HG02981 (cell line): ENCODE results near the gene LIMS1.
"Not testable (repeated sequence)": the region's sequence is repeated elsewhere in the genome, so short reads cannot be mapped to it uniquely, and the experiment has no call there.

Source experiments
- ATAC-seq: cut with Tn5 transposase; IDR thresholded peaks from one replicate; pipeline ENCODE4 v1.9.1; 2021; ENCODE audit warnings: mild to moderate bottlenecking, moderate library complexity; ENCODE audit not compliant: unreplicated experiment

The LIMS1 gene

DNA sequence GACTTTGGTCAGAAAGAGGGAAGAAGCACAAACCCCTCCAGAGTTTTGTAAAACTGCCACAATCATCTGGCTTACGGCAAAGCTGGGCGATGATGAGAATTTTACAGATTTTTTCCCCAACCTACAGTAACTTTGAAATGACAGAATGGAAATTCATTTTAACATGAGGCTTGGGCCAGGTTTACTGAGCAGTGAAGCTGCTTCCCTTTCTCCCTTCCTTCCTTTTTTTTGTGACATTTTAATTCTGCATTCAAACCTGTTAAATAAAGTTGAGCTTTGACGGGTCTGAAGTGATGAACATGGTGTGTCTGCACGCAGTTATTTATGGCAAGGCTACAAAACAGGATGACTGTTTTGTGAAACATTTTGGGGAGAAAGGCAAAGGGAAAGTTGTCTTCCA, 123.2 kb downstream of the LIMS1 start:
- ATAC-seq: not testable (repeated sequence)

DNA sequence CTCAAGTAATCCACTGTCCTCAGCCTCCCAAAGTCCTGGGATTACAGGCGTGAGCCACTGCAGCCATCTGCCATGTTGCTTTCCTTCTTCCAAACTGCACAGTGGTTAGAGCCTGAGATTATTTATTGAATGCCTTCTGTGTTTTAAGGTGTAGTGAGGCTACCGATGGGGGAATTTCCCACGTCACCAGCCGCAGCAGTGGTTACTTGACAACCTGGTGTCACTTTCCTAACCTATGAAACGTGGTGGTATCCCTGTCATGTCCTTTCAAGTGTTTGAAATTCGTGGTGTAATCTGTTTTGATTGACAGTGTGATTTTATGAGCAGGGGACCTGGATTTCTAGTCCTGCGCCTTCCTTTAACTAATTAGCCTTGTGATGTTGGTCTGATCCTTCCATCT, 124.3 kb downstream of the LIMS1 start:
- ATAC-seq: not testable (repeated sequence)

DNA sequence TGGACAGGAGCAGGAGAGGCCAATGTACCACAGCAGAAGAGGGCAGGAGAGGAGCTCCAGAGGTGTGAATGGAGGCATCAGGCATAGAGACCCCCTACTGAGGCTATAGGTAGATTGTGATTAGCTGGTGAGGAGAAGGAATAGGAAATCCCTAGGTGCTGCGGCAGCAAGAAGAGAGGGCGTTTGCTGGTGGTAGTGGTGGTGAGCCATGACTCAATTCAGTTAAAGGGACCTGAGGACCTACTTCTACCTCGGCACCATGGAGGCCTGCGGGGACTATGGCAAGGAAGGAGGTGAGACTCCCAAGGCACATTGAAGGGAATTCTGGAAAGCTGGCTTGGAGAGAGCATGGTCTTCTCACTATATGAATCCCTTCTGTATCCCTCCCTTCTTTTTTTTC, 127.2 kb downstream of the LIMS1 start:
- ATAC-seq: not testable (repeated sequence)

DNA sequence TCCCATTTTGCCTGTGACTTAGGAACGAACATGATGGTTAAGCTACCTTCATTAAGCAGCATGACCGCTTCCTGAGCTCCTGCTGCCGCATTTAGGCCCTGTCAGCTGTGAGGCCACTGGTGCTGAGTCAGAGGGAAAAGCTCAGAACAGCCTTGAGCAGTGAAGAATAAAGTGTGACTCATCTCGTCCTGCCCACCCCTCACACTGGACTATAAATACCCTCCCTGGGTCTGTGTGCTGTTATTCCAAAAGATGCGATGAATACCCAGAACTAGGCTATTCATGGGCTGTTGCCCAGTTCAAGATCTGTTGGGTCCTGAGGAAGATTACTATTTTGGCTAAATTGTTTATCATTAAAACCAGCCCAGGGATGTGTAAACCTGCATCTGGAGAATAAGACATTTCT, 127.9 kb downstream of the LIMS1 start:
- ATAC-seq: peak; percentile 96

DNA sequence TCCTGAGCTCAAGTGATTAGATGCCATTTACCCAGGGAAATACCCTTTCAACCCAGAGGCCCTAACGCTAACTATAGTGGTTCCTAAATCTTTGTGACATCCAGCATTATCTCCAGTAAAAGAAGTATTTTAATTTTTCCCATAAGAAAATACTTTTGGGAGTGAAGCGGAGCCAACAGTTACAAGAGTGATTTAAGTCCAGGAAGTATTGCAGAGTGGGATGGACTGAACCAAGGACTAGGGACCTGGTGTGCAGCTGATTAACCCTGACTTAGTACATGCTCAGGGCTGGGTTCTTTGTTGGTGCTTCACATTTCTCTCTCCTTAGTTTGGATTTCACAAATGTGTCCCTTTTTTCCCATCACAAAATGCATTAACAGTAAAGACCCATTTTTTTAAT, 129.1 kb downstream of the LIMS1 start:
- not testable (repeated sequence) for ATAC-seq

DNA sequence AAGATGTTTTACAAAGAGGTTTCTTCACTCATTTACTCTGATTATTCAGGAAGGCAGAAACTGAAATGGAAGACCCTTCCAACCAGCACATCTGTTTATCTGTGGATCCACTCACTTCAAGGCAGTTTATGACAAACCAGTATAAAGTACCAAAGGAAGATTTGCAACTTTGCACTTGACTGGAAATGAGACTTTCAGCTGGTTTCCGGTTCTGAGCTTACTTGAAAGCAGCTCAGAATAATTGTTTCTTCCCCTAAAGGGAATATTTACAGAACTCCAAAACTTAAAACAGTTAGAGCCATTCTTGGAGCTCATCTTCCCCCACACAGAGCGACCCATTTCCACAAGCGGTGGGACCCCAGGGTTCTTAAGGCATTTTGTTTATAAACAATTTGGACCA, 129.8 kb downstream of the LIMS1 start:
- ATAC-seq: not testable (repeated sequence)

DNA sequence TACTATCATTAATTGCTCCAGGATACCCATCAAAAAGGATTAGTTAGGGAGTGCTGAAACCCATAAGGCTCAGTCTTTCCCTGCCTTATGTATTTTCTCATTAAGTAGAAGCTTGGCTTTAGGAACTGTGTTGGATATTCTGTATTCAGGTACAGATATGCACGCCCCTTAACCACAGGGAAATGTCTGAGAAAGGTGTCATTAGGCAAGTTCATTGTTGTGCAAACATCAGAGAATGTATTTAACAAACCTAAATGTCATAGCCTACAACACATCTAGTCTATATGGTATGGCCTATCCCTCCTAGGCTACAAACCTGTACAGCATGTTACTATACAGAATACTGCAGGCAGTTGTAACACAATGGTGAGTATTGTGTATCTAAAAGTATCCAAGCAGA, 130.7 kb downstream of the LIMS1 start:
- ATAC-seq: not testable (repeated sequence)

DNA sequence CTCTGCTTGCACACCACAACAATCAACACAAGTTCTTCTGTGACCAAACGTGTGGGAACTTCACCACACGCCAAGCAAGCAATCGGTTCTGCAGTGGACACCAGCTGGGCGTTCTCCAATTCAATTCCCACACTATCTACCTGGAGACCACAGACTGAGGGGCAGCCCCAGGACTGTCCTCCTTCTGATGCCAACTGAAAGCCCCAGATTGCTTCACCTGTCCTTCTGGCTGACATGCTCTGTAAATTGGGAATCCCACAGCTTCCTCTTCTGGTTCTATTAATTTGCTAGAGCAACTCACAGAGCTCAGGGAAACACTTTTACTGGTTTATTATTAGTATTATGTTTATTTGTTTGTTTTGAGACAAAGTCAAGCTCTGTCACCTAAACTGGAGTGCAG, 131.7 kb downstream of the LIMS1 start:
- not testable (repeated sequence) for ATAC-seq

DNA sequence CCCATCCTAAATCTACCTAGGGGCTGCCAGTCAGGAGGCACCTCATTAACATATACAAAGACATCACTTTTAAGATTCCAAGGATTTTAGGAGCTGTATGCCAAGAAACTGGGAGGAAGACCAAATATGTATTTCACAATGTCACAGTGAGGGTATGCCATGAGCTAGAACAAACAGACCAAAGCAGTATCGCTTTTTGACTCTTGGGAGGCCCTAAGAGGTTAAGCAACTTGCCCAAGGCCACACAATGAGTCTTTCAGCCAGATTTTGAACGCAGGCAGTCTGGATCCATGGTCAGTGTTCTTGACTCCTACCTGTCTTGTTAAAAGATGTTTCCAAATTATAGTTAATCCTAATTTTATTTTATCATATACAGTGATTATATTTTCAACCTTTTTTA, 132.9 kb downstream of the LIMS1 start:
- ATAC-seq: not testable (repeated sequence)

DNA sequence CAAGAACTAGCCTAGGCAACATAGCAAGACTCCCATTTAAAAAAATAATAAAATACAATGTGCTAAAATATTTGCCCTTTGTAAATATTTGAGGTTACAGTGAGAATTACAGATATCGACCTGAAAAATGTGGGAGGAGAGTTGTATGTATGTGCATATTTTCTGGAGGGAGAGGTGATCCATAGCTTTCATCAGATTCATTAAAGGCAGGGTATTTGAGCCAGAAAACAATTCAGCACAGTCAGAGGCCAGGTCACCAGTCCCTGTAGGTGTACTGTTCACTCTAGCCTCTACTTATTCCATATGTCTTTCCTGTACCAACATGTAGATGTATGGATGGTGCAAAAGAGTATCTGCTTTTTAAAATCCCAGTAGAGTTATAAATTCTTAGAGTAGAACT, 136.0 kb downstream of the LIMS1 start:
- not testable (repeated sequence) for ATAC-seq

DNA sequence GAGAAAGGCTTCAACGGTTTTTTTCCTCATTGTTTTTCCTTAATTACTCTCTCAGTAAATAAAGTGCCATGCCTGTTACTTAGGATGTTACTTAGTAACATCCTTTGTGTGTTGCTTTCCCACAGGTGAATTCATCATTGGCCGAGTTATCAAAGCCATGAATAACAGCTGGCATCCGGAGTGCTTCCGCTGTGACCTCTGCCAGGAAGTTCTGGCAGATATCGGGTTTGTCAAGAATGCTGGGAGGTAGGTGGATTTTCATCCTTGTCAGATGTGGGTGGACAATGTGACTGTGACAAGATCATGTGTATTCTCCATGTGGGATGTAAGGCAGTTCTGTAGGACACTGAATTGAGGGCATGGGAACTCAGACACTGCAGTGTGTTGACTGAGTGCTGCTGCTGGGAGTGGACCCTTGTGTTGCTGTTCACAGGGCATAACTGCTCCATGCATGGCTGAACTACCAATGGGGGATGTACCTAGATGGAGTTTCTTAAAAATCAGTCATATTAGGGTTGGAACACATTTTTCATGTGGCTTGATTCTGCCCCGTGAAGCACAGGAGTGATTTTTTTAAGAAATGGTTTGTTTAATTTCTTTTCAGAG, 138.0 kb downstream of the LIMS1 start:
- not testable (repeated sequence) for ATAC-seq

DNA sequence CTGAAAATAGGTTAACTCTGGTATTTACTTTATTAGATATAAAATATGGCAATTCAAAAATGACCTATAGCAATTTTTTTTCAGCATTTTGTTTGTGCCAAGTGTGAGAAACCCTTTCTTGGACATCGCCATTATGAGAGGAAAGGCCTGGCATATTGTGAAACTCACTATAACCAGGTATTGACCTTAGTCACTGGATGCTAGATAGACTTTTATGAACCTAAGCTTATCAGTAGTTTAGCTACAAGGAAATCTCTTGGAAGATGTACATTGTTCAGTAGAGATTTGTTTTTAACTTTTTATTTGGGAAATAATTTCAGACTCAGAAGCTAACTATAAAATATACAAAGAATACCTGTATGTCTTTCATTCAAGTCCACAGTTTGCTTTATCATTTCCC, 142.3 kb downstream of the LIMS1 start:
- ATAC-seq: not testable (repeated sequence)

DNA sequence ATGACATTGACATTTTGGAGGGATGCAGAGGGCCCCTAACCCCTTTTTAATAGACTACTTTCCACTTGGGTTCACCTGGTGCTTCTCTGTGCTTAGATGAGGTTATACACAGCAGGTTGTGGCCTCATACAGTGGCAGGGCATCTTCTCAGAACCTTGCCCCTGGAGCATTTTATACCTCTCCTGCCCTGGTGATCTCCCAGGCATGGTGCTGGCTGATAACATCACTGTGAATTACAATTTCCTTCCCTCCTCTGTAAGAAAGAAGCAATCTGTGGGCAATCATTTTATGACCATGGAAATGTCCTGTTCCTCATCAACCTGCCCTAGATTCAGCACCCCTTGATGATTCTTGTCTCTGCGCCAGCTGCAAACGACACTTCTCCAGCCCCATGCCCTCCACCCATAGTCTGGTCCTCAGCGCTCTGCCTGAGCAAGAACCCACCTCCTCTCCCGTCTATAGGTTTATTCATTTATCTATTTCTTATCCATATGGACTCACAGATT, 143.0 kb downstream of the LIMS1 start:
- not testable (repeated sequence) for ATAC-seq

DNA sequence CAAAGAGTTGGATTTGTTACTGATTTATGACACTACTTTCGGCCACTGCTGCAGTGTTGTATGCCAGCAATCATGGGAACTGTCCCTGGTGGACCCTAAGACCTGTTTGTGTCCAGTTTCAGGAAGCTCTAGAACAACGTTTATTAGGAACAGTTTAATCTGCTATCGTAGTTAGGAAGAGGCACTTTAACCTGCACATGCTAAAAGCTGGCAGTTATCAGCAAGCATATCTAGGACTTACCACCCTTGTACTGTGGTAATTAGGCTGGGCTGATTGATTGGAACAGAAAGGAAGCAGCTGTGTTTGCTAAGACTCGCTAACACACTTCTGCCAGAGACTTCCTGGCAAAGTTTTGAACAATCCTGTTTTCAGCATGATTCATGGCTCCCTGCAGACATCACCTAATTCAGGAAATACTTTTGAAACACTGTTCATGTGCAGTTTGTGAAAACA, 144.0 kb downstream of the LIMS1 start:
- not testable (repeated sequence) for ATAC-seq

DNA sequence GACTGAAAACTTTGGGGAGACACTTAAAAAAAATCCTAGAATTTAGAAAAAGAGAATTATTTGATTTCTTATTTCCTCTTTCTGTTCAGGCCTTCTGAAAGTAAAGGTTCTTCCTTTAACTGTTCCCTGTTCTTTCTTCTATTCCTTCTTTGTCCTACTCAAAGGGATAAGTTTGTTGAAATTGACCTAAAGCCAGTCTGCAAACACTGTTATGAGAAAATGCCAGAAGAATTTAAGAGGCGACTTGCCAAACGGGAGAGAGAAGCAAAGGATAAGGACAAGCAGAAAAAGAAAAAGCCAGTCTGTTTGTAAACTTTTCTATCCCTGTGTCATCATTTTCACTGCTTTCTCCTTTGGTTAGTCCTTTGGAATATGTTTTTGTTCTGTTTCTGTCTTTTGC, 146.5 kb downstream of the LIMS1 start:
- ATAC-seq: not testable (repeated sequence)

DNA sequence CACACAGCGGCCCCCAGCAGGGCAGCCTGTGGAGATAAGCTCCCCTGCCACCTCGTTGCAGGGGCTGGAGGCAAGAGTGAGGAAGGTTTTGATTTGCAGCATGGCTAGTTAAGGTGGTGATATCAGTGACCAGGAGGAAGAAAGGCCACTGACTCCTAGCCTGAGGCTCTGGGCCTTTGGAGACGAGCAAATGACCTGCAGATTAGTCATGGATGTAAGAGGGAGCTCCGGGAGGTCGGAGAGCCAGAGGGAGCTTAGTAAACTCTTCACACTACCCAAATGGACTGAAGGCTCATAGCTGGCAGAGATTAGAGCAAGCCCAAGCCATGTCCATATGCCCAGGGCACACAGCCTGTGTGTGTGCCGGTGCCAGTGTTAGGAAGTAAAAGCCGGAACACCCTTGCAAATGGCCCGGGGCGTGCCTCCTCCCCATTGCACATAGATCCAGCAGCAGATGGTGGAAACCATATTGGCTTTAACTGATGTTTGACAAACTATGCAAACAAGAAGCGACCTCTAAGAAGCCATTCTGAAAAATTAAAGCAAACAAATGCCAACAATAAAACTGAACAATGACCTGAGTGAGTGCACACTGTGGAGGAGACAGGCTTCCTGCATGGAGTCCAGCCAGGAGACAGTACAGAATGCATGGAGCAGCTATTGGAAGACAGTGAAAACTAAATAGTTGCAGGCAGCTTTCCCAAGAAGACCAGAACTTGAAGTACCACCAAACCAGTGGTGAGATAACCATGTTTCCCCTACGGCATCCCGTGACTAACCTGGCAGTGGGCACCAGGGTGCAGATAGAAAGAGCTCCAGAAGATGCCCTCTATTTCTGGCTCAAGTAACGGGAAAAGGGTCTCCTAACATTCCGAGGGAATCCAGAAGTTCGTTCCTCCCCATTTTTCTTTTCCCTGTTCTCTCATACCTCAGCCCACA, 154.8 kb downstream of the LIMS1 start:
- ATAC-seq: not testable (repeated sequence)

DNA sequence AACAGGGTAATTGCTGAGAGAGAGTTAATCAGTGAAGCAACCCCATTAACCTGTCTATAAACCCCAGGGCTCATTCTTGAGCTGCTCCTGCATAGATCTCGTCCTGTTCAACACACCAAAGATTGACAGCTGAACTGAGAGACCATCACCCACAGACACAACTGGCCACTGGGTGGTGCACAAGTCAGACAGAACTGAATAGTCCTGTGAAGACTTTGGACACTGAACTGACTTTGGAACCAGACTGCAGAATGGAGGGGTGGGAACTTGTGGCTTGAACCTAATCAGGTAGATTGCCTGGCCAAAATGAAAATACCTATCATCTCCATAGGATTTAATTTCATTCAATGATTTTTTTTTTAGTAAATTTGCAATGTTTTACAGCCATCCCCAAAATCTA, 155.7 kb downstream of the LIMS1 start:
- peak; percentile 85 for ATAC-seq

DNA sequence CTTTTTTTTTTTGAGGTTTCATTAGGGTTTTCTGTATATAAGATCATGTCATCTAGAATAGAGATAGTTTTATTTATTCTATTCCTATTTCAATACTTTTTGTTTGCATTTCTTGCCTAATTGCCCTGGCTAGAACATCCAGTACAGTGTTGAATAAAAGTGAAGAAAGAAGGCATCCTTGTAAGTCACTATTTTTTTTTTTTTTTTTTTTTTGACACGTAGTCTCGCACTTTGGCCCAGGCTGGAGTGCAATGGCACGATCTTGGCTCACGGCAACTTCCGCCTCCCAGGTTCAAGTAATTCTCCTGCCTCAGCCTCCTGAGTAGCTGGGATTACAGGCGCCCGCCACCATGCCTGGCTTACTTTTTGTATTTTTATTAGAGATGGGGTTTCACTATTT, 157.2 kb downstream of the LIMS1 start:
- no peak for ATAC-seq

DNA sequence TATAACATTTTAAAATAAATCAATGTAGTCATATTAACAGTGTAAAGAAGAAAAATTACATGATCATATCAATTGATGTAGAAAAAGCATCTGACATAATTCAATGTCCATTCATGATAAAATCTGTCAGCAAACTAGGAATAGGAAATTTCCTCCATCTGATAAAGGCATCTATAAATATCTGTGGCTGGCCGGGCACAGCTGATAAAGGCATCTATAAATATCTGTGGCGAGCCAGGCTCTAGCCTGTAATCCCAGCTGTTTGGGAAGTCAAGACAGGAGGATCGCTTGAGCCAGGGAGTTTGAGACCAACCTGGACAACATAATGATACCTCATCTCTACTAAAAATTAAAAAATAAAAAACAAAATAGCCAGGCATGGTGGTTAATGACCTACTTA, 166.9 kb downstream of the LIMS1 start:
- ATAC-seq: no peak

DNA sequence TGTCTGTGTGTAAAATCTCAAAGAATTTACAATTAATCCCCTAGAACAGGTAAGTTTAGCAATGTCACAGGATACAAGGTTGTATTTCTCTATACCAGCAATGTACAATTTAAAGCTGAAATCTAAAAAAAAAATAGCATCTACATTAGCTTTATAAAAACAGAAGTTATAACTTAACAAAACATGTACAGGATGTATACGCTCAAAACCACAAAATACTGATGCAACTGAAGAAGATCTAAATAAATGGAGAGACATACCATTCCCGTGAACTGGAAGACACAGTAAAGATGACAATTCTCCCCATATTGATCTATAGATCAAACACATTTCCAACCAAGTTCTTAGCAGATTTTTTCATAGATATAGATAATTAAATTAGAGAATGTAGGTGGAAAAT, 167.5 kb downstream of the LIMS1 start:
- no peak for ATAC-seq

DNA sequence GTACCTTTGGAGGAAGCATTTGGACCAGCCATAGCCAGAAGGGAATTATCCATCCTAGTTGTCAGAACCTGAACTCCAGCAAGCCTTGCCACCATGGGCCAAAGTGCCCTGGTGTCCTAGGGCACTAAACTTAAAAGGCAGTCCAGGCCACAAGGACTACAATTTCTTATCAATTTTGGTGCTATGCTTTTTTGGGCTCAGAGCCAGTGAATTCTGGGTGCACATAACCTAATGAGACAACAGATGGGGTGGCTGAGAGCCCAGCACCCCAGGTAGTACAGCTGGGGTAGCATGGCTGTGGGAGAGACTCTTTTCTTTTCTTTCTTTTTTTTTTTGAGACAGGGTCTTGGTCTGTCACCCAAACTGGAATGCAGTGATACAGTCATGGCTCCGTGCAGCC, 170.6 kb downstream of the LIMS1 start:
- no peak for ATAC-seq

DNA sequence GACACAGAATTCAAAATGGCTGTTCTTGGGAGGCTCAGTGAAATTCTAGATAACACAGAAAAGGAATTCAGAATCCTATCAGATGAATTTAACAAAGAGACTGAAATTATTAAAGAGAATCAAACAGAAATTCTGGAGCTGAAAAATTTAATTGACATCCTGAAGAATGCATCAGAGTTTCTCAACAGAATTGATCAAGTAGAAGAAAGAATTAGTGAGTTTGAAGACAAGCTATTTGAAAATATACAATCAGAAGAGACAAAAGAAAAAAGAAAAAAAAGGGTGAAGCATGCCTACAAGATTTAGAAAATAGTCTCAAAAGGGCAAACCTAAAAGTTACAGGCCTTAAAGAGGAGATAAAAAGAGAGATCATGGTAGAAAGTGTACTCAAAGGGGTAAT, 173.0 kb downstream of the LIMS1 start:
- no peak for ATAC-seq
